ENCODE results near the gene TRPM2.

DNA sequence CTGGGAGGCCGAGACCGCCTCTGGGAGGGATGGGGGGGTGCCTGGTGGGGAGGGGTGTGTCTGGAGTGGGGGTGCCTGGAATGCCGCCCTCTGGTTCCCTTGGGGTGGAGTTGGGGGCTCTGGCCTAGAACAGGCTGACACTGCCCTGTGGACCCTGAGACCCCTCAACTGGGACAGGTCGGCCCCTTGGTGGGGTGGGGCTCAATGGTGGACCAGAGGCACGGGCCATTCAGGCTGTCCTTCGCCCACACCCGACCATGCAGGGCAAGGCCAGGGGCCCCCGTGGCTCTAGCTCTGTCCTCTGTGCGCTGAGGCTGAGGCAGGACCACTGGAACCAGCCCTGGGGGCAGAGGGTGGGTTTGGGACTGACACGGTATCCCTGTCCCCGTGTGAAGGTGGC, 38.9 kb upstream of the TRPM2 start:
- TF ChIP-seq, protein P1, sequence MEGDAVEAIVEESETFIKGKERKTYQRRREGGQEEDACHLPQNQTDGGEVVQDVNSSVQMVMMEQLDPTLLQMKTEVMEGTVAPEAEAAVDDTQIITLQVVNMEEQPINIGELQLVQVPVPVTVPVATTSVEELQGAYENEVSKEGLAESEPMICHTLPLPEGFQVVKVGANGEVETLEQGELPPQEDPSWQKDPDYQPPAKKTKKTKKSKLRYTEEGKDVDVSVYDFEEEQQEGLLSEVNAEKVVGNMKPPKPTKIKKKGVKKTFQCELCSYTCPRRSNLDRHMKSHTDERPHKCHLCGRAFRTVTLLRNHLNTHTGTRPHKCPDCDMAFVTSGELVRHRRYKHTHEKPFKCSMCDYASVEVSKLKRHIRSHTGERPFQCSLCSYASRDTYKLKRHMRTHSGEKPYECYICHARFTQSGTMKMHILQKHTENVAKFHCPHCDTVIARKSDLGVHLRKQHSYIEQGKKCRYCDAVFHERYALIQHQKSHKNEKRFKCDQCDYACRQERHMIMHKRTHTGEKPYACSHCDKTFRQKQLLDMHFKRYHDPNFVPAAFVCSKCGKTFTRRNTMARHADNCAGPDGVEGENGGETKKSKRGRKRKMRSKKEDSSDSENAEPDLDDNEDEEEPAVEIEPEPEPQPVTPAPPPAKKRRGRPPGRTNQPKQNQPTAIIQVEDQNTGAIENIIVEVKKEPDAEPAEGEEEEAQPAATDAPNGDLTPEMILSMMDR (IDR thresholded peaks at IDR 0.05): no peak
- TF ChIP-seq POLR2AphosphoS5 (IDR thresholded peaks at IDR 0.05) (no peak), EP300 (IDR thresholded peaks at IDR 0.05) (no peak), POLR2A (IDR thresholded peaks at IDR 0.05) (no peak)
